ENCODE measurements around the gene TMPRSS7. TPM values are rescaled to one million over a fixed set of nuclear protein-coding genes. Genes with fewer than 3 reads are reported as not detected.

Gene TMPRSS7
- total RNA-seq, 1 donor from 2014 or later = not detected

- no peak overlapping the region for H3K4me3 ChIP-seq
- no peaks in the 10 kb centered on the region for H3K9me3 ChIP-seq (ENCODE audit: low read depth)
- H3K4me3 Mint-ChIP-seq = no peak overlapping the region
- TF ChIP-seq EZH2 (IDR thresholded peaks at IDR 0.05) (no peak), CTCF (IDR thresholded peaks at IDR 0.05) (no peak), EZH2phosphoT487 (IDR thresholded peaks at IDR 0.05) (no peak)
- H2AFZ ChIP-seq (replicated peaks) = no peak overlapping the region
- no peak overlapping the region for H3K4me2 ChIP-seq
- H3K79me2 ChIP-seq (ENCODE audit: low read depth) = no peaks in the 10 kb centered on the region
- H4K20me1 ChIP-seq (ENCODE audit: low read depth) = no peaks in the 10 kb centered on the region
- H3K27me3 ChIP-seq = no peaks in the 10 kb centered on the region
- H3K9me3 Mint-ChIP-seq = peaks cover 22% of the 10 kb centered on the region
- H3K27ac ChIP-seq = no peak overlapping the region
- no peak for DNase-seq (ENCODE audit: low spot score)
- H3K36me3 Mint-ChIP-seq = peaks cover 9% of the 10 kb centered on the region
- H3K9ac ChIP-seq = no peak overlapping the region
- peaks cover 20% of the 10 kb centered on the region for H3K4me1 ChIP-seq
- H3K27ac Mint-ChIP-seq = no peak overlapping the region
- peaks cover 57% of the 10 kb centered on the region for H3K4me1 Mint-ChIP-seq
- no peaks in the 10 kb centered on the region for H3K36me3 ChIP-seq
- H3K27me3 Mint-ChIP-seq (ENCODE audit: insufficient read depth, low read depth) = peaks cover 10% of the 10 kb centered on the region
- H3F3A ChIP-seq (ENCODE audit: low read depth) = peaks cover 24% of the 10 kb centered on the region
Observed at GRCh38 chr3:112018712-112019111, 15.8 kb upstream of the TMPRSS7 start.

GRCh38 chr3:112019716-112020115 is 14.8 kb upstream of the TMPRSS7 start:
- no peak overlapping the region for H3K4me2 ChIP-seq
- no peaks in the 10 kb centered on the region for H3K36me3 ChIP-seq
- no peak overlapping the region for H3K9ac ChIP-seq
- H3K79me2 ChIP-seq (ENCODE audit: low read depth) = no peaks in the 10 kb centered on the region
- no peak overlapping the region for H3K4me3 ChIP-seq
- no peak overlapping the region for H2AFZ ChIP-seq (replicated peaks)
- Mint-ChIP-seq H3K9me3 (peaks cover 26% of the 10 kb centered on the region), H3K4me3 (no peak overlapping the region), H3K27ac (peak overlapping the region; percentile 84), H3K4me1 (peaks cover 52% of the 10 kb centered on the region), H3K36me3 (peaks cover 10% of the 10 kb centered on the region), H3K27me3 (ENCODE audit: insufficient read depth, low read depth) (peaks cover 10% of the 10 kb centered on the region)
- no peaks in the 10 kb centered on the region for H3K27me3 ChIP-seq
- no peak for DNase-seq (ENCODE audit: low spot score)
- peaks cover 16% of the 10 kb centered on the region for H3F3A ChIP-seq (ENCODE audit: low read depth)
- TF ChIP-seq EZH2phosphoT487 (IDR thresholded peaks at IDR 0.05) (no peak), EZH2 (IDR thresholded peaks at IDR 0.05) (no peak), CTCF (IDR thresholded peaks at IDR 0.05) (no peak)
- H3K9me3 ChIP-seq (ENCODE audit: low read depth) = no peaks in the 10 kb centered on the region
- no peak overlapping the region for H3K27ac ChIP-seq
- no peaks in the 10 kb centered on the region for H4K20me1 ChIP-seq (ENCODE audit: low read depth)
- peaks cover 20% of the 10 kb centered on the region for H3K4me1 ChIP-seq

DNA sequence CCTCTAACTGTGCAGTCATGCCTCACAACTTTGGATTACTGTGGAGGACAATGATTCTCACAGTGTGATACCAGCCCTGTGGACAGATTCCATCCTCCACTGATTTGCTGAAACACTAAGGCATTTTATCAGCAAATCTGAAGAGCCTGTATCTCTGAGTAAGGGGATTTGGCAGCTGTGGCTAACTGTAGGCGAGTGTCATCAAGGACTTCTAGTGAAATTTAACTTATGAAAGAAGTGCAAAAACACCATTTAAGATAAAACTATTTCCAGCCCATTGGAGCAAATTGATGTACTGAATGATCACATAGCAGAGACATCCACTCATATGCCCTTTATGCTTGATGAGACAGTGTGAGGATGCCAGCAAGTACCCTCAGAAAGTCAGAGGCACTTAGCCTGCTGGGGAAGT is 13.9 kb upstream of the TMPRSS7 start:
- H3K9ac ChIP-seq = no peak overlapping the region

More for the DNA sequence above, 13.9 kb upstream of the TMPRSS7 start:
- Mint-ChIP-seq H3K9me3 (peaks cover 26% of the 10 kb centered on the region), H3K4me1 (peaks cover 49% of the 10 kb centered on the region), H3K4me3 (peak overlapping the region; percentile 54), H3K27me3 (ENCODE audit: insufficient read depth, low read depth) (peaks cover 10% of the 10 kb centered on the region), H3K27ac (peak overlapping the region; percentile 97), H3K36me3 (peaks cover 7% of the 10 kb centered on the region)
- peak overlapping the region; percentile 73 for H3K27ac ChIP-seq
- no peaks in the 10 kb centered on the region for H3K9me3 ChIP-seq (ENCODE audit: low read depth)
- no peaks in the 10 kb centered on the region for H3K36me3 ChIP-seq
- DNase-seq (ENCODE audit: low spot score) = peak; percentile 83
- no peaks in the 10 kb centered on the region for H3K79me2 ChIP-seq (ENCODE audit: low read depth)
- H3F3A ChIP-seq (ENCODE audit: low read depth) = peaks cover 16% of the 10 kb centered on the region
- H3K4me2 ChIP-seq = peak overlapping the region; percentile 17
- no peaks in the 10 kb centered on the region for H4K20me1 ChIP-seq (ENCODE audit: low read depth)
- no peak overlapping the region for H3K4me3 ChIP-seq
- no peak overlapping the region for H2AFZ ChIP-seq (replicated peaks)
- H3K4me1 ChIP-seq = peaks cover 20% of the 10 kb centered on the region
- TF ChIP-seq CTCF (IDR thresholded peaks at IDR 0.05) (no peak), EZH2 (IDR thresholded peaks at IDR 0.05) (no peak)
- no peaks in the 10 kb centered on the region for H3K27me3 ChIP-seq
